ENCODE data around the gene CAMK2D.

GRCh38 chr4:113744667-113745240 lies 16.8 kb downstream of the CAMK2D start:
- no peak for TF ChIP-seq CTCF (IDR thresholded peaks at IDR 0.05)
- no peak for TF ChIP-seq EP300 (IDR thresholded peaks at IDR 0.05)

Measured in sigmoid colon (tissue), 4 donors.